HG02840 (cell line): Measurements from ENCODE around the gene TOM1L2.

Source experiments
- ATAC-seq: cut with Tn5 transposase; IDR thresholded peaks from one replicate; pipeline ENCODE4 v1.9.1; 2021; ENCODE audit warnings: mild to moderate bottlenecking, moderate library complexity, moderate number of reproducible peaks; ENCODE audit not compliant: unreplicated experiment, low FRiP score

Gene TOM1L2

GRCh38 chr17:17972126-17972951 is at the start of gene TOM1L2, which contains the start of gene DRC3:
Gene TOM1L2, minus strand, starts transcription at chr17:17972400. Its CDS starts 87 bp downstream, at chr17:17972313.
Gene DRC3, plus strand, starts transcription at chr17:17972862. Its CDS starts 4,737 bp downstream, at chr17:17977599.
- ATAC-seq, result peak; percentile 88

- no peak for ATAC-seq
These were observed 49.2 kb upstream of the TOM1L2 start for GRCh38 chr17:18021372-18021771.

- ATAC-seq, result no peak
These were observed 48.8 kb upstream of the TOM1L2 start for GRCh38 chr17:18020971-18021370.

GRCh38 chr17:18019838-18020154 is 47.6 kb upstream of the TOM1L2 start:
- no peak for ATAC-seq

- no peak for ATAC-seq
These were observed 46.3 kb upstream of the TOM1L2 start for GRCh38 chr17:18018411-18018921.

GRCh38 chr17:18017958-18018357 is 45.8 kb upstream of the TOM1L2 start:
- no peak for ATAC-seq

GRCh38 chr17:18016426-18016825 is 44.2 kb upstream of the TOM1L2 start:
- no peak for ATAC-seq

GRCh38 chr17:18015593-18015992 is 43.4 kb upstream of the TOM1L2 start:
- ATAC-seq, result no peak

- no peak for ATAC-seq
These were observed 41.8 kb upstream of the TOM1L2 start for GRCh38 chr17:18014006-18014405.

- ATAC-seq, result no peak
These were observed 39.1 kb upstream of the TOM1L2 start for GRCh38 chr17:18011286-18011685.

GRCh38 chr17:18009609-18010420 is 37.6 kb upstream of the TOM1L2 start:
- no peak for ATAC-seq

- no peak for ATAC-seq
These were observed 36.5 kb upstream of the TOM1L2 start for GRCh38 chr17:18008496-18009268.

- no peak for ATAC-seq
These were observed 34.5 kb upstream of the TOM1L2 start for GRCh38 chr17:18006495-18007239.

- ATAC-seq, result no peak
These were observed 33.3 kb upstream of the TOM1L2 start for GRCh38 chr17:18005496-18005895.

- no peak for ATAC-seq
These were observed 32.7 kb upstream of the TOM1L2 start for GRCh38 chr17:18004884-18005305.

- no peak for ATAC-seq
These were observed 32.1 kb upstream of the TOM1L2 start for GRCh38 chr17:18004345-18004744.

- ATAC-seq, result no peak
These were observed 30.0 kb upstream of the TOM1L2 start for GRCh38 chr17:18002171-18002570.

GRCh38 chr17:18000030-18000408 is 27.8 kb upstream of the TOM1L2 start:
- ATAC-seq, result no peak

GRCh38 chr17:17999364-18000029 is 27.3 kb upstream of the TOM1L2 start:
- ATAC-seq, result no peak
